Psoas muscle (tissue), 8 donors: ENCODE data around the gene SLC6A15. TPM values are rescaled to one million over a fixed set of nuclear protein-coding genes. Genes with fewer than 3 reads are reported as not detected.

Experiments
- ATAC-seq, 4 donors: fragments of 200-7000 bp; cut with Tn5 transposase; one replicate each; pipeline ENCODE4 v1.9.1; 2020; ENCODE audit warnings: moderate library complexity in 3 of 4, mild to moderate bottlenecking in 2 of 4
- DNase-seq, 2 donors: peaks; one replicate each; pipeline ENCODE4 v3.0.0-alpha.2; 2020
- H3K27ac ChIP-seq: fragments of 200-600 bp; one replicate; pipeline ENCODE4 v1.8.0; 2022
- H3K27me3 ChIP-seq, 3 donors: fragments of 200-600 bp in 1 of 3; one replicate each; pipeline versions ENCODE4 v1.6.1 to v1.8.0; 2013 to 2022; ENCODE audit warnings: low read length in 2 of 3, mild to moderate bottlenecking in 2 of 3, moderate library complexity in 1 of 3; ENCODE audit not compliant: insufficient read depth in 3 of 3
- H3K36me3 ChIP-seq, 2 donors: fragments of 200-600 bp in 1 of 2; one replicate each; pipeline versions ENCODE4 v1.6.1 to v1.8.0; 2013 to 2022; ENCODE audit warnings: low read depth in 1 of 2, mild to moderate bottlenecking in 1 of 2, moderate library complexity in 1 of 2; ENCODE audit not compliant: insufficient read depth in 1 of 2
- H3K4me1 ChIP-seq: fragments of 200-600 bp; one replicate; pipeline ENCODE4 v1.8.0; 2022
- H3K4me3 ChIP-seq: fragments of 200-600 bp; one replicate; pipeline ENCODE4 v1.8.0; 2022; ENCODE audit warnings: mild to moderate bottlenecking
- H3K9me3 ChIP-seq: fragments of 200-600 bp; one replicate; pipeline ENCODE4 v1.8.0; 2022
- WGBS, 3 donors: extraction: QIAGEN DNeasy Blood & Tissue Kit; methylation state at CpG; one replicate each; pipeline versions ENCODE4 v1.1.6 to v1.1.7; 2013; 5-methylcytosine and 5-hydroxymethylcytosine counted together
- intact Hi-C, 2 donors: fragments of 100-400 bp; cut with DNase I; formaldehyde crosslinking; loops; one replicate each; pipeline versions ENCODE4 v1.11.0 to v1.14.2; 2022
- polyA plus RNA-seq, 3 donors: library from polyadenylated mRNA; stranded (reverse); fragments of 200-250 nt; gene quantifications; one replicate each; pipeline ENCODE4 v1.2.3, GENCODE V29; 2013
- total RNA-seq, 4 donors: library from RNA; stranded (reverse); fragmentation: NEBNext Ultra II Directional in 2 of 4; extraction: Animal tissue kit (Norgen Biotek cat#: 25700) in 2 of 4; gene quantifications; one replicate each; pipeline versions ENCODE4 v1.2.1 to v1.2.4, GENCODE V29; 2021 to 2023
- TF ChIP-seq, protein P1 (sequence below): fragments of 200-600 bp; IDR thresholded peaks from one replicate; pipeline ENCODE4 v1.8.0; 2022; ENCODE audit warnings: antibody characterized with exemption
- donor health status: healthy with polysubstance abuse.
- donor health status: DM: no; HTN: no; CAD: no; lungs with moderate emphysema.
- donor health status: Bipolar disorder and iron deficiency.
- donor health status: healthy.
- donor health status: DM: yes; HTN: yes; CAD: no.
- donor health status: DM: no; HTN: no; CAD: no.
- donor health status: DM: no; HTN: no; CAD: no.
- donor health status: DM: yes; HTN: yes; CAD: no.

SLC6A15 gene
- total and polyA plus RNA-seq, 7 donors: 0.03 to 0.18 (median 0.06) TPM; not detected in 3

DNA sequence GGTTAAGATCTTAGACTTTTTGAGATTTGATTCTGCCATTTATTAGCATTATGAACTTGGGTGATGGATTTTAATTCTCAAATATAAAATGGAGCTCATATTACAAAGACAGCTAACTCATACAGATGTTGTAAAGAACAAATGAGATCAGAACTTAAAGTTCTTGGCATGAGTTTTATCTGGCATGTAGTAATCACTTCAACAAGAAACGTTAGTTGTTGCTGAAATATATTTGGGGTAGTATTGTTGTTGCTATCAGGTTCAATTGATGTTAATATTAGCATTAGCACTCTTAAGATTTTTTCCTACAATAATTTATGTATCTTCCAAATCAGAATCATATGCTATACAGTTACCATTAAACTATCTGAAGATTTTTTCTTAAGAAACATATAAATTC is 71.0 kb downstream of the SLC6A15 start:
- TF ChIP-seq, protein P1, sequence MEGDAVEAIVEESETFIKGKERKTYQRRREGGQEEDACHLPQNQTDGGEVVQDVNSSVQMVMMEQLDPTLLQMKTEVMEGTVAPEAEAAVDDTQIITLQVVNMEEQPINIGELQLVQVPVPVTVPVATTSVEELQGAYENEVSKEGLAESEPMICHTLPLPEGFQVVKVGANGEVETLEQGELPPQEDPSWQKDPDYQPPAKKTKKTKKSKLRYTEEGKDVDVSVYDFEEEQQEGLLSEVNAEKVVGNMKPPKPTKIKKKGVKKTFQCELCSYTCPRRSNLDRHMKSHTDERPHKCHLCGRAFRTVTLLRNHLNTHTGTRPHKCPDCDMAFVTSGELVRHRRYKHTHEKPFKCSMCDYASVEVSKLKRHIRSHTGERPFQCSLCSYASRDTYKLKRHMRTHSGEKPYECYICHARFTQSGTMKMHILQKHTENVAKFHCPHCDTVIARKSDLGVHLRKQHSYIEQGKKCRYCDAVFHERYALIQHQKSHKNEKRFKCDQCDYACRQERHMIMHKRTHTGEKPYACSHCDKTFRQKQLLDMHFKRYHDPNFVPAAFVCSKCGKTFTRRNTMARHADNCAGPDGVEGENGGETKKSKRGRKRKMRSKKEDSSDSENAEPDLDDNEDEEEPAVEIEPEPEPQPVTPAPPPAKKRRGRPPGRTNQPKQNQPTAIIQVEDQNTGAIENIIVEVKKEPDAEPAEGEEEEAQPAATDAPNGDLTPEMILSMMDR: no peak
- no peak overlapping the region for H3K27ac ChIP-seq
- no peak for ATAC-seq
- H3K9me3 ChIP-seq: no peaks in the 10 kb centered on the region
- intact Hi-C loops: no loop called here
- DNase-seq: no peak
- no peaks in the 10 kb centered on the region for H3K4me1 ChIP-seq
- H3K4me3 ChIP-seq: no peak overlapping the region
- no peaks in the 10 kb centered on the region for H3K27me3 ChIP-seq
- 16 to 24% (median 17%) methylated on average over 1 of the region's 1 CpG for WGBS, 3 donors
- H3K36me3 ChIP-seq: no peaks in the 10 kb centered on the region

DNA sequence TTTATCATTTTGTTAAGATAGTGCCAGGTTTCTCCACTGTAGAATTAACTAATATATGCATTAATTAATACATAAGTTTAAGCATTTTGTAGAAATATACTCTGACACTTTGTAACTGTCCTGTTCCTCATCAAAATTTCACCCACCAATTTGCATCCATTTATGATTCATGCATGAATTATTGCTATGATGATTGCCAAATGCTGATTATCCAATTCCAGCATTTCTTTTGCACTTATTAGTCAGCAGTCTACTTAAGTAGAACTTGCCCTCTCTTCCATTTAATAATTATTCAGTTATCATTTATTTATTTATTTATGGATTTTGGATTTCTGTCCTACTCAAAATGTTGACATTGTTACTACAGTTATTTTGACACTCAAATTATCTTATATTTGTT is 72.2 kb downstream of the SLC6A15 start:
- Histone ChIP-seq H3K27ac (no peak overlapping the region), H3K4me1 (no peaks in the 10 kb centered on the region), H3K9me3 (no peaks in the 10 kb centered on the region), H3K4me3 (no peak overlapping the region), H3K27me3 (no peaks in the 10 kb centered on the region), H3K36me3 (no peaks in the 10 kb centered on the region)
- no peak for ATAC-seq
- TF ChIP-seq, protein P1: no peak
- DNase-seq: no peak
- intact Hi-C loops: no loop called here

DNA sequence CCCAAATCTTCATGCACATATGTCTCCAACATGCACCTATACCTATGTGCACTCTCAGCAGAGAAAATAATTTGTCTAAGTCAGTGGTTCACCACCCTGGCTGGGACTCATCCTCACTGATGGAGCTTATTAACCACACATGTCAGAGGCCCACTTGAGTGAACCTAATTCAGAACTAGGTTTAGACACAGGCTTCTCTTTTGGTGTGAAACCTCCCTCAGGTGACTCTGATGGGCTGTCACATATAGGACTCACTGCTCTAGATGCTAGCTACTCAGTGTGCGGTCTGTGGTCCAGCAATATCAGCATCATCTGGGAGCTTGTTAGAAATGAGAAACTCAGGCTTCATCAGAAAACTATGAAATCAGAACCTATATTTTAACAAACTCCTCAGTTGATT is 85.7 kb downstream of the SLC6A15 start:
- Histone ChIP-seq H3K27ac (no peak overlapping the region), H3K36me3 (no peaks in the 10 kb centered on the region), H3K9me3 (no peaks in the 10 kb centered on the region), H3K4me3 (no peak overlapping the region), H3K4me1 (no peaks in the 10 kb centered on the region), H3K27me3 (no peaks in the 10 kb centered on the region)
- intact Hi-C loops: no loop called here
- no peak for ATAC-seq
- WGBS, 3 donors: 95 to 100% (median 96%) methylated on average over 1 of the region's 1 CpG
- TF ChIP-seq, protein P1: no peak
- no peak for DNase-seq

DNA sequence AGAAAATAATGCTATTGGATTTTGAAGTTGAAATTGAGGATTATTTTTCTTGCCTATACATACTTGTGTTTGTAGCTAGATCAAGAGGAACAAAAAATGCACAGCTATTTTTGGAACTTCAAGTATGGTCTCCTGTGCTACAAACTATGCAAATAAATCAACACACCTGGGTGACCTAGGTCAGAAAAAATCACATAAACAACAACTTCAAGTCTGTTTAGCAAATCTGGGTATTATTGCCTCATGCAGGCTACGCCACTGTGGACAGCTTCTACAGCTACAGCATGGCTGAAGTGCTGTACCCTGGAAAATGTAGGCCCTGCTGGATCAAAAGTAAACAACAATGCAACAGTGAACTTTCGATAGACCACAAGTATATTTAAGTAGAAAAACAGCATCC is 87.5 kb downstream of the SLC6A15 start:
- DNase-seq (no peak), ATAC-seq (no peak)
- no peaks in the 10 kb centered on the region for H3K9me3 ChIP-seq
- H3K27me3 ChIP-seq: no peaks in the 10 kb centered on the region
- 38 to 46% (median 44%) methylated on average over 2 of the region's 2 CpGs for WGBS, 3 donors
- H3K4me1 ChIP-seq: no peaks in the 10 kb centered on the region
- TF ChIP-seq, protein P1: no peak
- H3K36me3 ChIP-seq: no peaks in the 10 kb centered on the region
- no peak overlapping the region for H3K4me3 ChIP-seq
- intact Hi-C loops: no loop called here
- no peak overlapping the region for H3K27ac ChIP-seq

DNA sequence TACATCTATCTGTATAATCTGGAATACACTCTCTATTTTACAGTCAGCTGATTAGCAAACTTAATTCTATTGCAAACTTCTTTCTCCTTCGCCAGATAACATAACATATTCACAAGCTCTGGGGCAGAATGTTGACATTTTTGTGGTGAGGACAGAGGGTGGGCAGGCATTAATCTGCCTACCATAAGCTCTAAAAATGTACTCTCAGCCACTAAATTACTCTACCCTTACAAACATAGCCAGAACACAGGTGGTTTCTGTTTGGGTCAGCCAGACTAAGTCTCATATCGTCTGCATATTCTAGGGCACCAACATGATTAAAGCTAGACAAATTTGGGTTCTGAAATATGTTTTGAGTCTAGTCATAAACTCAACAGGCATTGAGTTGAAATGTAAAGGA is 90.1 kb downstream of the SLC6A15 start:
- Histone ChIP-seq H3K4me3 (no peak overlapping the region), H3K9me3 (no peaks in the 10 kb centered on the region), H3K4me1 (no peaks in the 10 kb centered on the region), H3K27me3 (no peaks in the 10 kb centered on the region), H3K27ac (no peak overlapping the region), H3K36me3 (no peaks in the 10 kb centered on the region)
- DNase-seq (no peak), ATAC-seq (no peak)
- TF ChIP-seq, protein P1: no peak
- 61 to 69% (median 66%) methylated on average over 2 of the region's 2 CpGs for WGBS, 3 donors
- intact Hi-C loops: no loop called here
